Stimulated activated memory B cell treated with anti-CD40 and anti-IgM and Interleukin-4, amounts not matched to agents 10 μg/mL and 1 μg/mL and 100 μg/mL, for 72 hours (primary cell): Measurements from ENCODE around the gene XRCC1.
A peak's percentile ranks its signal among the peaks of the same experiment; 100 is the strongest.
"Not testable (repeated sequence)": the region's sequence is repeated elsewhere in the genome, so short reads cannot be mapped to it uniquely, and the experiment has no call there.

ENCODE experiments used
- ATAC-seq: fragments of 150-1000 bp; cut with Tn5 transposase; 2 replicates; pipeline ENCODE4 v1.10.0; 2021
- H3K27ac Mint-ChIP-seq: one replicate; pipeline ENCODE4 v1.8.0; 2022; ENCODE audit warnings: mild to moderate bottlenecking, mixed read lengths
- H3K27me3 Mint-ChIP-seq: one replicate; pipeline ENCODE4 v1.8.0; 2022; ENCODE audit warnings: mixed read lengths
- H3K36me3 Mint-ChIP-seq: one replicate; pipeline ENCODE4 v1.8.0; 2022; ENCODE audit warnings: mixed read lengths
- H3K4me1 Mint-ChIP-seq: one replicate; pipeline ENCODE4 v1.8.0; 2022; ENCODE audit warnings: mixed read lengths
- H3K4me3 Mint-ChIP-seq: one replicate; pipeline ENCODE4 v1.8.0; 2022; ENCODE audit warnings: mild to moderate bottlenecking, moderate library complexity, mixed read lengths
- H3K9me3 Mint-ChIP-seq: one replicate; pipeline ENCODE4 v1.8.0; 2022; ENCODE audit warnings: mixed read lengths

XRCC1 gene

GRCh38 chr19:43547926-43548325 lies 27.4 kb downstream of the XRCC1 start:
- not testable (repeated sequence) for H3K9me3 Mint-ChIP-seq, H3K4me1 Mint-ChIP-seq
- H3K36me3 Mint-ChIP-seq, result peaks cover 61% of the 10 kb centered on the region

GRCh38 chr19:43546581-43546980 lies 28.7 kb downstream of the XRCC1 start:
- Mint-ChIP-seq H3K36me3 (peaks cover 59% of the 10 kb centered on the region), H3K27ac (no peak overlapping the region), H3K9me3 (no peaks in the 10 kb centered on the region), H3K4me3 (no peak overlapping the region), H3K27me3 (no peaks in the 10 kb centered on the region), H3K4me1 (no peaks in the 10 kb centered on the region)
- ATAC-seq, result no peak

More at GRCh38 chr19:43547926-43548325, 27.4 kb downstream of the XRCC1 start:
- not testable (repeated sequence) for ATAC-seq, H3K27me3 Mint-ChIP-seq, H3K27ac Mint-ChIP-seq, H3K4me3 Mint-ChIP-seq

- Mint-ChIP-seq H3K36me3 (peaks cover 59% of the 10 kb centered on the region), H3K4me1 (no peaks in the 10 kb centered on the region), H3K27me3 (no peaks in the 10 kb centered on the region), H3K4me3 (no peak overlapping the region), H3K27ac (peak overlapping the region; percentile 46), H3K9me3 (no peaks in the 10 kb centered on the region)
- ATAC-seq, result no peak
Observed at GRCh38 chr19:43545981-43546380, 29.3 kb downstream of the XRCC1 start.

DNA sequence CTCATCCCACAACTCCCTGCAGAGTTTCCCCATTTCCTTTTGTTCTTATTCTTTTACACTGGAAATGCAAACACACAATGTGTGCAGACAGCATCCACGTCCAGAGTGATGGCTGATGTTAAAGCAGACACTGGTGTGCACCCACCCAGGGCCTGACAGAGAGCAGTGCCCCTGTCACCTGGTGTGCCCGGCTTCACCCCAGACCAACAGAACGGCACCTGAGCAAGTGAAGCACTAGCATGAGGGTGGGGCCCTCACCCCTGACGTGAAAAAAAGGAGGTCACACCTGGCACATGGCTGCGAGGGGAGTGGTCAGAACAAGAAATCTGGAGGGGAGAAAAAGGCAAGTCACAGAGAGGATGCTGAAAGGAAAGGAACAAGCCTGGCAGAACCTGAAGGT lies 30.1 kb downstream of the XRCC1 start:
- Mint-ChIP-seq H3K4me1 (no peaks in the 10 kb centered on the region), H3K36me3 (peaks cover 59% of the 10 kb centered on the region), H3K27me3 (no peaks in the 10 kb centered on the region), H3K4me3 (no peak overlapping the region), H3K27ac (peak overlapping the region; percentile 46), H3K9me3 (no peaks in the 10 kb centered on the region)
- no peak for ATAC-seq

DNA sequence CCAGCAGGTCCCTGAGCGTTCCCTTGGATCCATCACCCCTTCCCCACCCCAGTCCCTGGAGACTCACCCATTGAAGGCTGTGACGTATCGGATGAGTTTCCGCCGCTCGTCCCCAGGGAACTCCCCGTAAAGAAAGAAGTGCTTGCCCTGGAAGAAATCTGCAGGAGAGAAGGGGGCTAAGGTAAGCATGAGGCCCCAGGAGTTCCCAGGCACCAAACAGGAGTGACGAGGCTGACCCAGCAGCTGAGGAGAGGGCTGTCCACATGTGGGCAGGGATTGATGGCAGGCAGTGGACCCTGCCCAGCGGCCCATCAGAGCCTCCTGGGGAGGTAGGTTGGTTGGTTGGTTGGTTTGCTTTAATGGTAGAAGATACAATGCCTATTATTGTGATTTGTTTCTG lies 31.2 kb downstream of the XRCC1 start:
- H3K36me3 Mint-ChIP-seq, result peaks cover 63% of the 10 kb centered on the region
- H3K27me3 Mint-ChIP-seq, result no peaks in the 10 kb centered on the region
- H3K27ac Mint-ChIP-seq, result no peak overlapping the region
- no peaks in the 10 kb centered on the region for H3K4me1 Mint-ChIP-seq
- no peak overlapping the region for H3K4me3 Mint-ChIP-seq
- no peak for ATAC-seq
- peaks cover 3% of the 10 kb centered on the region for H3K9me3 Mint-ChIP-seq

DNA sequence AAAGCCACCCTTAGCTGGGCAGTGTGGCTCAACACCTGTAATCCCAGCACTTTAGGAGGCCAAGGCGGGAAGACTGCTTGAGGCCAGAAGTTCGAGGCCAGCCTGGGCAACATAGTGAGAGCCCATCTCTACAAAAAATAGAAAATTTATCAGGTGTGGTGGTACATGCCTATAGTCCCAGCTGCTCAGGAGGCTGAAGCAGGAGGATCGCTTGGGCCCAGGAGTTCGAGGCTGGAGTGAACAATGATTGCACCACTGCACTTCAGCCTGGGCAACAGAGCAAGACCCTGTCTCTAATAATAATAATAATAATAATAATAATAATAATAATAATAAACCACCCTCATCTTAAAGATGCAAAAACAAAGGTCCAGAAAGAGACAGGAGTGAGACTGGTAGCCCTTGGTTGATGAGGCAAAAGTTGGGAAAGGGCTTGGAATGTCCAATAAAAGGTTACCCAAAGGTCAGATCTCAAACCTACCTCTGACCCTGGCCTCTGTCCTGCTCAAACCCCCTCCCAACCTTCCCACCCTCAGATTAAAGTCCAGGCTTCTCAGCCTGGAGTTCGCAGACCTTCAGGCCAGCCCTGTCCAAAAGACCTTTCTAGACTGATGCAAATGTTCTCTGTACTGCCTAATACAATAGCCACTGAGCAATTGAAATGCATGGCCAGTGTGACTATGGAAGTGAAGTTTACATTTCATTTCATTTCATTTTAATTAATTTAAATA lies 33.2 kb downstream of the XRCC1 start:
- Mint-ChIP-seq H3K4me1 (no peaks in the 10 kb centered on the region), H3K4me3 (no peak overlapping the region), H3K9me3 (peaks cover 10% of the 10 kb centered on the region), H3K36me3 (peaks cover 81% of the 10 kb centered on the region), H3K27me3 (no peaks in the 10 kb centered on the region), H3K27ac (no peak overlapping the region)
- ATAC-seq, result no peak

- peaks cover 10% of the 10 kb centered on the region for H3K9me3 Mint-ChIP-seq
- no peak overlapping the region for H3K27ac Mint-ChIP-seq
- peaks cover 3% of the 10 kb centered on the region for H3K4me1 Mint-ChIP-seq
- H3K27me3 Mint-ChIP-seq, result no peaks in the 10 kb centered on the region
- H3K4me3 Mint-ChIP-seq, result no peak overlapping the region
- peaks cover 79% of the 10 kb centered on the region for H3K36me3 Mint-ChIP-seq
- no peak for ATAC-seq
Observed at GRCh38 chr19:43540381-43540780, 34.9 kb downstream of the XRCC1 start.

DNA sequence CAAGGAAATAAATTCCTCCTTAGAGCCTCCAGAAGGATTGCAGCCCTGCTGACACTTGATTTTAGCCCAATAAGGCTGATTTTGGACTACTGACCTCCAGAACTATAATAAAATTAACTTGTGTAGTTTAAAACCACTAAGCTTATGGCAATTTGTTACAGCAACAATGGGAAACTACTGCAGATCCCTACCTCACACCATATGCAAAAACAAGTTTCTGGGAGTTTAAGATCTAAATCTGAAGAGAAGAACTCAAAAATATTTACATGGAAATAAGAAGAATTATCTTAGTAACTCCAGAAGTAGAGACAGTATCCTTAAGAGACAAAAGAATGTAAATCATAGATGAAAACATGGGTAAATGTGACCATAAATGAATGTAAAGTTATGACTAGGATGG lies 36.4 kb downstream of the XRCC1 start:
- no peak overlapping the region for H3K4me3 Mint-ChIP-seq
- H3K27me3 Mint-ChIP-seq, result no peaks in the 10 kb centered on the region
- peaks cover 67% of the 10 kb centered on the region for H3K36me3 Mint-ChIP-seq
- peaks cover 12% of the 10 kb centered on the region for H3K4me1 Mint-ChIP-seq
- H3K9me3 Mint-ChIP-seq, result peaks cover 10% of the 10 kb centered on the region
- ATAC-seq, result no peak
- no peak overlapping the region for H3K27ac Mint-ChIP-seq

DNA sequence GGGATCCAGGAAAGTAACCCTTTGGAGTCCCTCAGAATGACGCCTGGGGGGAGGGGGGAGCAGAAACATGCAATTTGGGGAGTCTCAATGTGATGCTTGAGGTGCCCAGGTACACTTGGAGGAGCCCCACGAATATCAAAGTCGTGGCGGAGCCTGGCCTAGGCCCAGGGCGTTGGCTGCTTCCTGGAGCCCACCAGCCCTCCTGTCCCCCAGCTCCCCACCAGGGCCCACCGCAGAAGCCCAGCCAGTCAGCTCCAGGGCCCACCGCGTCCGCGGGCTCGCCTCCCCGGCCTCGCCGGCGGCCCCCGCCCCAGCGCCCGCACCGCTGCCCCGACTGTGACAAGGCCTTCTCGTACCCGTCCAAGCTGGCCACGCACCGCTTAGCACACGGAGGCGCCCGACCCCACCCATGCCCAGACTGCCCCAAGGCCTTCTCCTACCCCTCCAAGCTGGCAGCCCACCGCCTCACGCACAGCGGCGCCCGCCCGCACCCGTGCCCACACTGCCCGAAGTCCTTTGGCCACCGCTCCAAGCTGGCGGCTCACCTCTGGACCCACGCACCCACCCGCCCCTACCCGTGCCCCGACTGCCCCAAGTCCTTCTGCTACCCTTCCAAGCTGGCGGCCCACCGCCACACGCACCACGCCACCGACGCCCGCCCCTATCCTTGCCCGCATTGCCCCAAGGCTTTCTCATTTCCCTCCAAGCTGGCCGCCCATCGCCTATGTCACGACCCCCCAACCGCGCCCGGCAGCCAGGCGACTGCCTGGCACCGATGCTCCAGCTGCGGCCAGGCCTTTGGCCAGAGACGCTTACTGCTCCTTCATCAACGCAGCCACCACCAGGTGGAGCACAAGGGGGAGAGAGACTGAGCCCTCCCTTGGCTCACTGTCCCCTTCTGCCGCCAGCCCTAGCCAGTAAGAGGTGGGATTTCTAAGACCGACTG lies 40.2 kb downstream of the XRCC1 start:
- Mint-ChIP-seq H3K4me3 (peak overlapping the region; percentile 21), H3K36me3 (peaks cover 34% of the 10 kb centered on the region), H3K4me1 (peaks cover 26% of the 10 kb centered on the region), H3K9me3 (peaks cover 10% of the 10 kb centered on the region), H3K27ac (peak overlapping the region; percentile 31), H3K27me3 (no peaks in the 10 kb centered on the region)
- ATAC-seq, result no peak

GRCh38 chr19:43534305-43534815 lies 41.0 kb downstream of the XRCC1 start:
- Mint-ChIP-seq H3K27me3 (no peaks in the 10 kb centered on the region), H3K4me1 (peaks cover 26% of the 10 kb centered on the region), H3K9me3 (peaks cover 10% of the 10 kb centered on the region), H3K4me3 (peak overlapping the region; percentile 96), H3K36me3 (peaks cover 27% of the 10 kb centered on the region), H3K27ac (peak overlapping the region; percentile 90)
- ATAC-seq, result no peak

DNA sequence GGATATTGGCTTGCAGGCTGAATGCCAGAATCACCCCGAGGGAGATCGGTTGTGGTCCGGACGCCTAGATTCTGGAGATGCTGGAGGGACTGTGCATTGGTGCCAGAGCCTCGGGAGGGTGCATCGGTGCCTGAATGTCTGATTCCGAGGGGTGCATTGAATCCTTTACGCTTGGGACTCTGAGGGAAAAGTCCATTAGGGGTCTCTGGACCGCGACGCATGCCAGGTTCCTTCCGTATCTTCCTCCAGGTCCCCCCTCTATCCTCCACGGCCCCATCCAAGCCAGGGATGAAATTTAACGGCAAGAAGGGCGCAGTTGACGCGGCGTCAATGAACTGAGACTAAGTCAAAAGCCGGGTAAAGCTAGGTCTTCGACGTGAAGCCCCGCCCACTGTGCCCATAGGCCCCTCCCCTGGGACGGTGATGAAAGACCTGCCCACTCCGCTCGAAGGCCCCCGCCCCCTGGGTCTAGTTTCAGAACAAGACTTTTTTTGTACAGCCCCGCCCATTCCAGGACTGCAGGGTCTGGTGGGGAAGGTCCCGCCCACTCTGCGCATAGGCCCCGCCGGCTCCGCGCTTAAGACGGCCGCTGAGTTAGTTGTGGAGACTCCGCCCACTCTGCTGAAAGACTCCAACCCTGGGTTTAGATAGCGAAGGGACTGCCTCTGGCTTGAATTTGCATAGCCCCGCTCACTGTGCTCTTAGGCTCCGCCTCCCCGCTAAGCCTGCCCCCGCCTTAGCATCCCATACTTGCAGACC lies 41.6 kb downstream of the XRCC1 start:
- peak; percentile 75 for ATAC-seq
- Mint-ChIP-seq H3K27me3 (no peaks in the 10 kb centered on the region), H3K4me3 (peak overlapping the region; percentile 96), H3K4me1 (peaks cover 26% of the 10 kb centered on the region), H3K9me3 (peaks cover 5% of the 10 kb centered on the region), H3K36me3 (peaks cover 21% of the 10 kb centered on the region), H3K27ac (peak overlapping the region; percentile 90)

DNA sequence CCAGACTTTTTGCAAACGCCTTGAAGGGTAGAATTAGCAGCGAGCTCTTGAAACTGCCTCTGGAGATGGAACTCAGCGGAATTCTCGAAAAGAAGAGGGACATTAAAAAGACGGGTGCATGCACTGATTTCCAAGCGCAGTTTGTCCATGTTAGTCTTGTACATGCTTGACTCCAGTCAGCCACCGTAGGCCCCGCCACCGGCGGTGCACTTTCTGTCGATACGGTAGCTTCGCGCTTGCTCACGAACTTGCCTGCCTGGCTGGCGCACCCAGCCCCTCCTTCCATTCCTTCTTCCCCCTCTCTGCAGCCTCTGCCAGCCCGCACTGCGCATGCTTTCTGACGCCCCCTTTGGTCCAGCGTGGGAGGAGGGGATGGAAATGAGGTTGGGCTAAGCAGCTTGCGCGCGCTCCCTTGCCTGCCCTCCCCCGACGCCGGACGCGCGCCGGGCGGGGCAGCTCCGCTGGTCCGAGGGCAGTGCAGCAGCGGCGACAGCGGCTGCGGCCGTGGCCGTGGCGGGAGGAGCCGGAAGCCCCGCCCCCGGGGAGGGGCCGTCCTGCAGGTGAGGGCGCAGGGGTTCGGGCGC lies 42.3 kb downstream of the XRCC1 start, which contains the start of gene ZNF575:
Gene ZNF575 (plus strand): TSS at position 227 of the 584 bp plus-strand sequence. CDS start 1,235 bp downstream, outside the sequence.
- peak within 1 kb of the TSS; percentile 90 for H3K27ac Mint-ChIP-seq
- H3K4me3 Mint-ChIP-seq, result peak within 1 kb of the TSS; percentile 96
- no peaks in the 10 kb centered on the region for H3K27me3 Mint-ChIP-seq
- peak; percentile 86 for ATAC-seq
- peaks cover 26% of the 10 kb centered on the region for H3K4me1 Mint-ChIP-seq
- H3K36me3 Mint-ChIP-seq, result peaks cover 14% of the 10 kb centered on the region
- no peaks in the 10 kb centered on the region for H3K9me3 Mint-ChIP-seq

DNA sequence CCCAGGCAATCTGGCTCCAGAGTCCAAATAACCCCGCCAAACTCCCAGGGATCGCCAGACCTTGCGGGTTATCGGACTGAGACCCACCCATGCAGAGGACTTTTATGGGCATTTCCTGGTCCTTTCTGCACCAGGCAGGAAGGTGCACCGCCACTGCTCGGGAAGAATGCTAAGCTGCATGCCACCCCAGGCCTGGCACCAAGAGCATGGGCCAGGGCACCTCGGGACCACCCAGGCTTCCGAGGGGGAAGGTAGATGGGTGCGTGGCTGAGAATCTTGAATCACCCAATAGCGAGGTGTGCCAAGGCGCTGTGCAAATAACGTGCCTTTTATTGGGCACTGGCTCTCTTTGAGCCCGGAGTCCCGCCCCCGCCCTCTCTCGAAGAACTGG lies 42.8 kb downstream of the XRCC1 start:
- Mint-ChIP-seq H3K9me3 (no peaks in the 10 kb centered on the region), H3K4me3 (peak overlapping the region; percentile 96), H3K27me3 (no peaks in the 10 kb centered on the region), H3K4me1 (peaks cover 30% of the 10 kb centered on the region), H3K27ac (peak overlapping the region; percentile 90), H3K36me3 (peaks cover 11% of the 10 kb centered on the region)
- peak; percentile 31 for ATAC-seq

GRCh38 chr19:43527860-43528622 lies 47.3 kb downstream of the XRCC1 start:
- no peak overlapping the region for H3K4me3 Mint-ChIP-seq
- H3K4me1 Mint-ChIP-seq, result peaks cover 45% of the 10 kb centered on the region
- peak overlapping the region; percentile 93 for H3K27ac Mint-ChIP-seq
- H3K27me3 Mint-ChIP-seq, result no peaks in the 10 kb centered on the region
- ATAC-seq, result no peak
- H3K36me3 Mint-ChIP-seq, result no peaks in the 10 kb centered on the region
- H3K9me3 Mint-ChIP-seq, result no peaks in the 10 kb centered on the region
